MG63 (cell line): ENCODE results near the gene TNFRSF4. TPM values are rescaled to one million over a fixed set of nuclear protein-coding genes. Genes with fewer than 3 reads are reported as not detected.

Experiments
- DNase-seq: peaks from one replicate; pipeline ENCODE4 v3.0.0-alpha.2; 2020
- H3K27me3 ChIP-seq: fragments of 250-450 bp; sonication (Bioruptor Pico); 2 replicates; pipeline ENCODE4 v1.5.1; 2020; ENCODE audit warnings: mild to moderate bottlenecking, moderate library complexity
- H3K36me3 ChIP-seq: fragments of 250-450 bp; sonication (Bioruptor Pico); 2 replicates; pipeline ENCODE4 v1.5.1; 2020; ENCODE audit warnings: mild to moderate bottlenecking, moderate library complexity
- H3K4me3 ChIP-seq: fragments of 250-450 bp; sonication (Bioruptor Pico); 2 replicates; pipeline ENCODE4 v1.5.1; 2020; ENCODE audit warnings: mild to moderate bottlenecking, moderate library complexity
- H3K9me3 ChIP-seq: fragments of 250-450 bp; sonication (Bioruptor Pico); 2 replicates; pipeline ENCODE4 v1.5.1; 2020; ENCODE audit warnings: mild to moderate bottlenecking, moderate library complexity
- total RNA-seq: library from RNA; depleted of rRNA; stranded (reverse); fragments of >200 nt; shearing (Covaris generic); gene quantifications from 2 replicates; pipeline ENCODE4 v1.2.3, GENCODE V29; 2014; ENCODE audit warnings: low replicate concordance

Gene TNFRSF4
- total RNA-seq, 1 experiment from 2014 or later, result not detected

- DNase-seq, result no peak
- Histone ChIP-seq H3K36me3 (peaks cover 39% of the 10 kb centered on the region), H3K4me3 (no peak overlapping the region), H3K9me3 (no peaks in the 10 kb centered on the region), H3K27me3 (no peaks in the 10 kb centered on the region)
Observed at GRCh38 chr1:1227386-1227785, 13.4 kb upstream of the TNFRSF4 start.

DNA sequence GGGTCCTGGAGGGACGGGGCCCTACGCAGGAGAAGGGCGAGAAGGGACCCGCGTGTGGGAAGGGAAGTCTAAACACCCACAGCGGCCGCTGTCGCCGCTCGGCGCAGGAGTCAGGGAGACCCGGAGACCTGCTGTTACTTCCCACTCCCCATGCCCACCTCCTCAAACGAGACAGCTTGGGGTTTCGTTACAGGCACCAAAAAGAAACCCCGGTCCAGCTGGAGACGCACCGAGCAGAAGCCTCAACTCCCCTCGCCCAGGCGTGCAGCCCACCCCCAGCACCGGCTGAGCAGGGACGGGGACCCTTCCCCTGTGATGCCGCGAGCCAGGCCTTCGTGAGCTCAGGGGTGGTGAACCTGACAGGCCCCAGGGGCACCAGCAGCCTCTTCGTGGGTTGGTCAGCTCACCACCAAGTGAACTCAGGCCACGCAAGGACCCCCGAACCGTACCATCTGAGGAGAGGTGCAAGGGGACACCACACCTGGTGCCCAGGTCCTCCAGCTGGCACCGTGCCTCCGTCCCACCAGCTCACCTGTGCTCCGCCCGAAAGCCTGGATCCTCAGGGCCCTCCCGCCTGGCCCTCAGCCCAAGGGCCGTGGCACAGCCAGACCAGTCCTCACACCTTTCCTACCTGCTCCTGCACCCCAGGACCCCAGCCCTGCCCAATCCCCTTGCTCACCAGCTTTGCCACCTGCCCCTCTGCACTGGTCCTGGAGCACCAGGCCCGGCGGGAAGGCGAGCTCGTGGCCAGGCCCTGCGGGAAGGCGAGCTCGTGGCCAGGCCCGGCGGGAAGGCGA, 12.8 kb upstream of the TNFRSF4 start:
- H3K9me3 ChIP-seq, result no peaks in the 10 kb centered on the region
- no peak for DNase-seq
- no peaks in the 10 kb centered on the region for H3K27me3 ChIP-seq
- H3K36me3 ChIP-seq, result peaks cover 39% of the 10 kb centered on the region
- H3K4me3 ChIP-seq, result no peak overlapping the region

GRCh38 chr1:1225913-1226312, 12.0 kb upstream of the TNFRSF4 start:
- no peak for DNase-seq
- Histone ChIP-seq H3K4me3 (no peak overlapping the region), H3K36me3 (peaks cover 35% of the 10 kb centered on the region)

DNA sequence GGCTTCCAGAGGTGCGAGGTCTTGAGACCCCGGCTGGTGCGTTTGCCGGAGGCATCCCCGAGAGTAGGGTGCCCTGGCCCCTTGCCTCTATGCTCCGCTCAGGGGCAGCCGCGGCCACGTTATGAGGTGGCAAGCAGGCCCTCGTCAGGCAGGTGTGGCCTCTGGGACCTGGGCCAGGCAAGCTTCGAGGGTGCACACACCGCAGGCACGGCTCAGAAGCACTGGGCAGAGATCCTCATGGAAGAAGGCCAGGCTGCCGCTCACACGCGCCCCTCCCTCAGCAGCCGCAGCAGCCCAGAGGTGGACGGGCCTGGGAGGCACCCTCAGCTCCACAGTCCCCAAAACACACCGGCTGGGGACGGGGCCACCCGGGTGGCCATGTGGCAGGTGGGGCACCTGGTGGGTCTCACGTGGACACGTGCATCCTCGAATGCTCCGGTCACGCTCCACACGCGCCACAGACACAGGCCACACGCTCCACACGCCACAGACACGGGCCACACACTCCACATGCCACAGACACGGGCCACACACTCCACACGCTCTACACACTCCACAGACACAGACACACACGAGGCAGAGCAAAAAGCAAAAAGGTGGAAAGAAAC, 11.4 kb upstream of the TNFRSF4 start:
- H3K4me3 ChIP-seq, result no peak overlapping the region
- H3K9me3 ChIP-seq, result no peaks in the 10 kb centered on the region
- no peaks in the 10 kb centered on the region for H3K27me3 ChIP-seq
- H3K36me3 ChIP-seq, result peaks cover 35% of the 10 kb centered on the region
- DNase-seq, result no peak

More at GRCh38 chr1:1225913-1226312, 12.0 kb upstream of the TNFRSF4 start:
- H3K27me3 ChIP-seq, result no peaks in the 10 kb centered on the region
- no peaks in the 10 kb centered on the region for H3K9me3 ChIP-seq

GRCh38 chr1:1223891-1224290, 9.9 kb upstream of the TNFRSF4 start:
- DNase-seq, result no peak
- H3K36me3 ChIP-seq, result peaks cover 23% of the 10 kb centered on the region
- no peak overlapping the region for H3K4me3 ChIP-seq
- no peaks in the 10 kb centered on the region for H3K27me3 ChIP-seq
- H3K9me3 ChIP-seq, result no peaks in the 10 kb centered on the region

DNA sequence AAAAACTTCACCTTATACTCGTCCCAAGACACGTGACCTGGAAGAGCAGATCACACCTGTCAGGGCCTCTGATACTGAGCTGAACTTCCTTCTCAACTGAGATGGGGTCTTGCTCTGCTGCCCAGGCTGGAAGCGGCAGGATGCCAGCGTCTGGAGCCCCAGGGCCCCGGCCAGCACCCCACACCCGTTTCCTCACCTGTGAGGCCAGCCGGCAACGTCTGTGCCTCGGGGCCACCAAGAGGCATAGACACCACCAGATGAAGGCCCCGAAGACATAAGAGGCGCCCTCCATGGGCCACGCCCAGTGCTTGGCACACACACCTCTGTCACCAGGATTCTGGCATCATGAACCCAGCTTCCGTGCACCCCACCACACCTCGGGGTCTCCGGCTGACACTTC, 9.4 kb upstream of the TNFRSF4 start:
- H3K4me3 ChIP-seq, result no peak overlapping the region
- H3K9me3 ChIP-seq, result no peaks in the 10 kb centered on the region
- DNase-seq, result no peak
- no peaks in the 10 kb centered on the region for H3K27me3 ChIP-seq
- H3K36me3 ChIP-seq, result peaks cover 17% of the 10 kb centered on the region

DNA sequence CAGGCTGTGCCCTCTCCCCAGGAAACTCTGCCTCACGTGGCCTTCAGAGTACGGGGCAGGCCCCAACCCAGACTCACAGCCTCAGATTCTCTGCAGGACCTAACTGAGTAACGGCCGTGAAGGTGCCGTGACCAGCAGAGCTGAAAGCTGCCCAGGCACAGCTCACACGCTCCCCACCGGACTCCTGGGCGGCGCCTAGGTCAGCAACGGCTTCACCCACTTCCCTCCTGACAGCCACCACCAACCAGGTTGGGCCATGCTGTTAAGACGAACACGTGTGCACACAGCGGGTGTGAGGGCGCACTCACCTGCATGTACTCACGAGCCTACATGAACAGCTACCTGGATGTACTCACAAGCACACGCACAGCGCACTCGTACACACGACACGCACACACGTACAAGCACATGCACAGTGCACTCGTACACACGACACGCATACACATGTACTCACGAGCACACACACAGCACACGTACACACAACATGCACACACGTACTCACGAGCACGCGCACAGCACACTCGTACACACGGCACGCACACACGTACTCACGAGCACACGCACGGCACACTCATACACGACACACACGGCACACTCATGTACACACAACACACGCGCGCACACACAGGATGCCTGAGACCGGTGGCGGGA, 8.7 kb upstream of the TNFRSF4 start:
- Histone ChIP-seq H3K9me3 (no peaks in the 10 kb centered on the region), H3K36me3 (peaks cover 11% of the 10 kb centered on the region)
- DNase-seq, result no peak

GRCh38 chr1:1221887-1222574, 8.1 kb upstream of the TNFRSF4 start:
- Histone ChIP-seq H3K4me3 (no peak overlapping the region), H3K9me3 (no peaks in the 10 kb centered on the region), H3K27me3 (no peaks in the 10 kb centered on the region), H3K36me3 (peaks cover 11% of the 10 kb centered on the region)
- no peak for DNase-seq

More for the DNA sequence above, 8.7 kb upstream of the TNFRSF4 start:
- Histone ChIP-seq H3K4me3 (no peak overlapping the region), H3K27me3 (no peaks in the 10 kb centered on the region)

DNA sequence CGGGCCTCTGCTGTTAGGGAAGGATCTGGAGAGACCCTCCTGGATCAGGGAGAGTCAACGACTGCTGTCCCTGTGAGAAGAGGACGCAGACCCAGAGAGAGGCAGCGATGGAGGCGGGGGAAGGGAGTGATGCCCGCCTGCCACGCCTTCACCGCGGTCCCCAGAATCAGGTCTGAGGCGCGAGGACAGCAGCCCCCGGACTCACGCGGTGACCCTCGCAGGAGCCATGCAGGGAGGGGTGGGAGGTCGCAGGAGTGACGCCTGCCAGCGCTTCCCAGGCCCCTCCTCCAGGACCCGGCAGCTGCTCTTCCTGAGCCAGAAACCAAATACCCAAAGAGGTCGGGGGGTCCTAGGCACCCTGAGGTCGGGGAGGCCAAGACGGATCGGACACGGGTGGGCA, 6.2 kb upstream of the TNFRSF4 start:
- Histone ChIP-seq H3K4me3 (no peak overlapping the region), H3K27me3 (no peaks in the 10 kb centered on the region), H3K36me3 (peaks cover 11% of the 10 kb centered on the region), H3K9me3 (no peaks in the 10 kb centered on the region)
- no peak for DNase-seq

DNA sequence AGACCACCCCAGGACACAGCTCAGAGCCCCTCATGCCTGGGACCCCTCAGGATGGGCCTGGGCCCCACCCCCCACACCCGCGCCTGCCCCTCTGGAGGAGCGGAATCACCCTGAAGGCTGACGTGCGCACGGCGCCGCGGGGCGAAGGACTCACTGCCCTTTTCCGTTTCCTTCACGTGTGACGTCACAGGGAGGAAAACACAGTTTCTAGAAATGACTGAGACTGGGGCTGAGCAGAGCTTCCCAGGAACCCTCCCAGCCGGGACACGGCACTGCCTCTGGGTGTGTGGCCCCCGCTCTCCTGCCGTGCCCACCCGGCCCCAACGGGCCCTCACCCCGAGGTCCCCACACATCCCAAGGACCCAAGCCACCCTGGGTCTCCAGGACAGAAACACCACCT, 5.4 kb upstream of the TNFRSF4 start:
- Histone ChIP-seq H3K27me3 (no peaks in the 10 kb centered on the region), H3K36me3 (peaks cover 11% of the 10 kb centered on the region), H3K4me3 (no peak overlapping the region), H3K9me3 (no peaks in the 10 kb centered on the region)
- no peak for DNase-seq

- Histone ChIP-seq H3K9me3 (no peaks in the 10 kb centered on the region), H3K36me3 (peaks cover 11% of the 10 kb centered on the region)
Observed at GRCh38 chr1:1218524-1219200, 4.7 kb upstream of the TNFRSF4 start.

DNA sequence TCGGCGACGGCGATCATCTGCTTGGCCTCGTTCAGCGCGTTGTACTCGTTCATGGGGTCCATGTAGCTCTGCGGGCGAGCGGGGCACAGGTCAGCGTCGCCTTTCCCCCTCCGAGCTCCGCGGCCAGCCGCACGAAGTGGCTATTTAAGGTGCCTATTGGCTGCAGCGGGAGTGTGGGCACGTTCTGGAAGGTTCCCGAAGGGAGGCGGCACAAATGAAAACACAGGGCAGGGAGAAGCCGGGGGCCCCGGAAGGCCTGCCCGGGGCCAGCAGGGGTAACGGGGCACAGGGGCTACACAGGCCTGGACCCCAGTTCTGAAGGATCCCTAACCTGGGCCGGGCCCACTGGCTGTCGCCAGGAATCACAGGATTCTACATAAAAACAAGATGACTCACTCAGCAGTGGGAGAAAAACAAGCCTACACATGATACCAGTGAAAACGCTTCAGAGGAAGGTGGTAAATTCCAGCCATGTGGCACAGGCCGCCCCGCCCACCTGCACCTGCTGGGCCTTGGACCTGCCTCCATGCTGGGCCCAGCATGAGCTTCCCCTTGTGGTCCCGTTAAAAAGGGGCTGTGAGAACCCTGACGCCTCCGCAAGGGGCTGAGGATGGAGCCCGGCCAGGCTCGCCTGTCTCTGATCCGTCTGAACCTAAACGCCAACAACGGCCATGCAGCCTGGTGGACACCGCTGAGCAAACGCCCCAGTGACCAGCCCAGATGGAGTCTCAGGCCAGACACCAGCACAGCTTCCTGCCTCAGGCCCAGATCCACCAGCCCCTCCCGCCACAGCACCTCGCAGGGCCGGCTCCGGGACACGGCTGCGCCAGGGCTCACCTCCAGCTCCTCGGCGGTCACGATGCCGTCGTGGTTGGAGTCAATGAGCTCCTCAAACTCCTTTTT, 3.9 kb upstream of the TNFRSF4 start:
- H3K4me3 ChIP-seq, result no peak overlapping the region
- DNase-seq, result no peak
- no peaks in the 10 kb centered on the region for H3K27me3 ChIP-seq
- no peaks in the 10 kb centered on the region for H3K9me3 ChIP-seq
- peaks cover 6% of the 10 kb centered on the region for H3K36me3 ChIP-seq

More at GRCh38 chr1:1218524-1219200, 4.7 kb upstream of the TNFRSF4 start:
- H3K27me3 ChIP-seq, result no peaks in the 10 kb centered on the region
- H3K4me3 ChIP-seq, result no peak overlapping the region
- no peak for DNase-seq

- Histone ChIP-seq H3K9me3 (no peaks in the 10 kb centered on the region), H3K4me3 (no peak overlapping the region), H3K36me3 (peaks cover 3% of the 10 kb centered on the region), H3K27me3 (no peaks in the 10 kb centered on the region)
- no peak for DNase-seq
Observed at GRCh38 chr1:1216770-1217620, 3.0 kb upstream of the TNFRSF4 start.

DNA sequence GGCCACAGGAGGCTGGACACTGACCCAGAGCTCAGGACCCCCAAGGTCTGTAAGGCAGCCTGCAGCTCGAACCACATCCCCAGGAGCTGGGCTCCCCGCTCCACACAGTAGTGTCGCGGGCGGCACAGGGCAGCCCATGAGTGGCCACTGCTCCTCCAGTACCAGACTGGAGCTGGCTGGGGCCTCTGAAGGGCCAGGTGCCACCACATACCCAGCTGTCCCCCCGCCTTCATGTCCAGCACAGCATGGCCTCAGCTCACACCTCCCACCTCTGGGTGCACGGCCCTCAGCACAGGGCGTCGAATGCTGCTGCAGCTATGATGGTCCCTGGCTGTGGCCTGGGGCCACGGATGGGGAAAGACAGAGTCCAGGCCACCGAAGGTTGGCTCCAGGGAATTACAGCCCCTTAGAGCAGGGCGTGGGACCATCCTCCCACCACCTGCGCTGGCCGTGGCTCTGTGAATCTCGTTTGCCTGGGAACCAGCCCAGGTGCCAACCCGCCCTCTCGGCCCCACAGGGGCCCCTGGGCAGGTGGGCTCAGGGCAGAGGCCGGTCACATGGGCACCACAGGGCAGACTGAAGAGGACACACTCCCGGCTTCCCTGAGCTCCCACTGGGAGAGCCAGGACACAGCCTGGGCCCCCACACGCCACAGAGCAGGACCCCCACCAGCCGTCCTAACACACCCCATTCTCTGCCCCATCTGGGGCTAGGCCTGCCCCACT, 2.1 kb upstream of the TNFRSF4 start:
- Histone ChIP-seq H3K4me3 (no peak overlapping the region), H3K27me3 (no peaks in the 10 kb centered on the region), H3K9me3 (no peaks in the 10 kb centered on the region), H3K36me3 (peaks cover 3% of the 10 kb centered on the region)
- DNase-seq, result no peak
